GM04504 (cell line): Measurements from ENCODE around the gene CRACR2B.
A peak's percentile ranks its signal among the peaks of the same experiment; 100 is the strongest.

Experiments
- DNase-seq: peaks from one replicate; pipeline ENCODE4 v3.0.0-alpha.2; 2012; ENCODE audit warnings: low read depth

Gene CRACR2B

DNA sequence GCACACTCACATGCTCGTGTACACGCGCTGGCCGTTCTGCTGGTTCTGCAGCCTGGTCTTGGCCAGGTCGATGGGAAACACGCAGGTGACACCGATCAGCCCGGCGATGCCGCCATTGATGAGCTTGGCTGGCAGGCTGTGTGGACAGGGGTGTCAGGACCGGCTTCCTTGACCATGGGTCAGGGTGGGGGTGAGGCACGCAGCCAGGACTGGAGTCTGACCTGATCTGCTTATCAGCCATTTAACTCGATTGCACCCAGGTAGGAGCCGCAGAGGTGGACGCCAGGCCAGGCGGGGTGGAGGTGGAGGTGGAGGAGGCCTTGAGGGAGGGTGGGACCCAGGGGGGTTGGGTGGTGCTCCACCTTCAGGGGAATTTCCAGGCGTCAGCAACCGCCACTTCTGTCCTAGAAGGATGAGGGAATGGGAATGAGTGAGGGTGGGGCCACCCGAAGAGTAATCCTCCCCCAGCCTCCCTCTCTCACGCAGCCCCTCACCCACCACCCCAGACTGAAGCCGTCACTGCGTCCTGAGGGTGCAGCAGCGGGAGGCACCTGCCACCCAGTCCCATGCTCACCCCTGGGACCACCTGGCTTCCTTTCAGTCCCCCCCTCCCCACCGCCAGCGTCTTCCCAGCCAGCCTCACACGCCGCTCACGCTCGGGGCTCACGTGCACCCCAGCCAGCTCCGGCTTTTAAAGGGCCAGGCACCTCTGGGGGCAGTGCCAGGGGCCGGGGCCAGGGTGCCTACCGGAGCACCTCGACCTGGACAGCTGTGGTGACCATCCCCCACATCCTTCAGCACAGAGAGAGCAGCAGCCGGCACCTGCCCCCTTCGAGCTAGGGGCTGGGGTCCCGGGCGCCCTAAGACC lies 32.7 kb upstream of the CRACR2B start:
- no peak for DNase-seq

DNA sequence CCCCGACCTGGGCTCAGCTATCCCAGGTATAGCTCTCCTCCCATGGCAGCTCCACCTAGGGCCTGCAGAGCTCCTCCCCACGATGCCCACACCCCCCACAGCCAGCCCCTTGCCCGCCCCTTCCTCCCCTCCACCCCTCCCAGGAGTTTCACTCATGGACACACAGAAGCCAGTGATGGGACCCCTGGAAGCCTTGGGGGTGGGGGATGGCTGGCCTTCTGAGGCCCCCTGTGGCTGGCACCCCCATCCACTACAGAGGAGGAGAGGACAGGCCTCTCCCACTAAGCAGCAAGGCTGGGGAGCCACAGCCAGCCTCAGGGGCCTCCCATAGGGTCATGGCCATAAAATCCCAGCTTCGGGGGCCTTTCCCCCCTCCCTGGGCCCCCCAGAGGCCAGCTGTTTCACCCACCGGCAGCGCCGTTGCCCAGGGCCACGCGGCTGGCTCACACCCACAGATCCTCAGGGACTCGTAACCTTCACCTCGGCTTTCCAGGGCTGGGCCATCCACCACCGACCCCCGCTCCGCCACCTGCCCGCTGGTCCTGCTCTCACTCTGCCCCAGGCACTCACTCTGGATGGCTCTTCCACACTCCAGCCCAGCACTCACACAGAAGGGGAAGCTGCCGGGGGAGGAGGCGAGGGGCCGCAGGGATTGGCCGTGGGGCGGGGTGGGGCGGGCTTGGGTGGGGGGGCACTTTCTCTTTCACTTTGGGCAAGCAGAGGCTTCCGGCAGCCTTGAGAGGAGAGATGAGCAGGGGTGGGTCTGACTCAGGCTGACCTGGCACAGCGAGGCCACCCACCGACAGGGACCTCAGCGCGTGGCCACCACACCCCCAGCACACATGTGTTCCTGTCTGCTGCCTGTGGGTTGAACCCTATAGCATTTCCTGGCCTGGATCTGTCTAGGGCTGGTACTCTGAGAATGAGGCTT lies 31.8 kb upstream of the CRACR2B start:
- peak; percentile 81 for DNase-seq

DNA sequence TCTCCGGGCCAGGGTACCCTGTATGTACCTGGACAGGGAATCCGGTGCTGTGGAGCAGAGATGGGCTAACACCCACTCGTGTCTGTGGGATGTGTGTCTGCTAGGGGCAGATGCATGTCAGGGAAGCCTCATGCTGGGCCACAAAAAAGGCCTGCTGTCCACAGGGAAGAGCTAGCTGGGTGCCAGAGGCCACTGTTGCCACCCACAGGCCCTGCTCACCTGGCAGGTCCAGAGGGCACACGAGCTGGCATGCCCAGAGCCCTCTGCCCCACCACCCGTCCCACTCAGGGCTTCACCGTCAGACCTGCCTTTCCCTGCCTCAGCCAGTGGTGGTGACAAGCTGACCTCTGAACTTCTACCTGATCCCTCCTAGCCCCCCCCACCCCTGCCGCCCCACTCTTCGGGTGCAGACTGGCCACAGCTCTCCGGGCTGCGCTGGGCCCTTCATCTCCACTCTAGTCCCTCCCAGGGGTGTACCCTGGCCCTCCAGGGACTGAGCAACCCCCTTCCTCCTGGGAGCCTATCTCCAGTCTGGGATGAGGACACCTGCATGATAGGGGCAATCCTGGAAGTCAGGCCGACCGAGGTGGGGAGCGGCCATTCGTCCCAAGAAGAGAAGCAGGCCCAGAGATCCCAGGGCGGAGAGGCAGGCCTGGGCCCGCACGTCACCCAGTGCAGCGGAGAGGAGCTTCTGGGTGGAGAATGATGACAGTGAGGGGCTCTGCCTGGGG lies 31.0 kb upstream of the CRACR2B start:
- DNase-seq, result no peak

DNA sequence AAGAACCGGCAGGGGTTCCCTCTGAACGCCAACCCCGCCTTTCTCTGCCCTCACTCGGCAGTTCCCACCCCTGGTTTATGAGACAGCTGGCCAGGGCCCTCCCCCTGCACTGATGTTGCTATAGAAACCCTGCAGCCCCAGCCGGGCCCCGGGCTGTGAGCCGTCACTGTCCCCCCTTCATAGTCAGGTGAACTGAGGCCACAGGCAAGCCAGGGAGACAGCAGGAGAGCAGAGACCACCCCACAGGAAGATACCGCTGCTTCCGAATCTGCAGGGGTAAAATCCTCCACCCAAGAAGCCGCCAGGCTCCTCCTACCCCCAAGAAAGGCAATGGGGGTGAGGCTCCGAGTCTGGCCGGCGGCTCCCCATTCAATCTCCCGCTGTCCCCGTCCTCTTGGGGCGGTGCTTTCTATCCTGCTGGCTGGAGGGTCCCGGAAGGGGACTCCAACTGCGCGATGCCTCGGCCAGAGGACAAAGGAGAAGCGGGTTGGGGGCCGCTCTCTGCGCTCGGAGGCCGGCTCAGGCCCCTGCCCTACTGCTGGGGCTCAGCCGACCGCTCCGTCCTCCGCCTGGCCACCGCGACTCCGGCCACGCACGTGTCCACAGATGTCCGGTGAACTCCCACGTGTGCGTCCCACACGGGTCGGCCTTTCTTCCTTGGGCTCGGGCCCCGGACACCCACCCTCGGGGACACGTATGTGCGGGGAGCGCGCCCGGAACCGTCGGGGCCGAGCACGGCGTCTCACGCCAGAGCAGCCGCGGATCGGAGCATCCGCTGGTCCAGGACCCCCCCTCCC lies 30.2 kb upstream of the CRACR2B start:
- DNase-seq, result peak; percentile 65

DNA sequence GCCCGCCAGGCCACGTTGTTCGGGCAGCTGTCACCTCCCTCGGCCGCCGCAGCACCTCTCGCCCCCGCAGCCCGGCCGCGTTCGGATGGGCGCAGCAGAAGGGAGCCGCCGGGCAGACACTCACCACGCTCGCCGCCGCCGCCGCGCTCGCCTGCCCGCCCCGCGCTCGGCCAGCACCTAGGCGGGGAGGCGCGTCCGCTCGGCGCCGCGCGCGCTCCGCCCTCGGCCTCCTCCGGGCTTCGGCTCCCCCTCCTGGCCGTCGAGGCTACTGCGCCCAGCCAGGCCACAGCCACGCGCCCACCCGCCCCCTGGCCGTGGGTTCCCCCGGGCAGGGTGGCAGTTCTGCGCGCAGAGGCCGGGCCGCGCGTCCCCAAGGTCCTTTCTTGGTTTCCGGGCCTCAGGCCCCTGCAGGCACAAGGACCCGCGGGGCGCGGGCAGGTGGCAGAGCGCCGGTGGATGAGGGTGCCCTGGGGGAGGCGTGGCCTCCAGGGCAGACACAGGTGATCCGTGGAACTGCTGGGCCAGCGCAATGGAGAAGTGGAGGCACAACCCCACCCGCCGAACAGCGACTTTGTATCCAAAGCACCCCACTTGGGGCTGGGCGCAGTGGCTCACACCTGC lies 29.5 kb upstream of the CRACR2B start, which contains the start of gene SLC25A22:
TSS of gene SLC25A22 (minus strand) at position 189 of the 621 bp plus-strand sequence. CDS start 3,275 bp downstream, outside the sequence.
- peak; percentile 50 for DNase-seq

DNA sequence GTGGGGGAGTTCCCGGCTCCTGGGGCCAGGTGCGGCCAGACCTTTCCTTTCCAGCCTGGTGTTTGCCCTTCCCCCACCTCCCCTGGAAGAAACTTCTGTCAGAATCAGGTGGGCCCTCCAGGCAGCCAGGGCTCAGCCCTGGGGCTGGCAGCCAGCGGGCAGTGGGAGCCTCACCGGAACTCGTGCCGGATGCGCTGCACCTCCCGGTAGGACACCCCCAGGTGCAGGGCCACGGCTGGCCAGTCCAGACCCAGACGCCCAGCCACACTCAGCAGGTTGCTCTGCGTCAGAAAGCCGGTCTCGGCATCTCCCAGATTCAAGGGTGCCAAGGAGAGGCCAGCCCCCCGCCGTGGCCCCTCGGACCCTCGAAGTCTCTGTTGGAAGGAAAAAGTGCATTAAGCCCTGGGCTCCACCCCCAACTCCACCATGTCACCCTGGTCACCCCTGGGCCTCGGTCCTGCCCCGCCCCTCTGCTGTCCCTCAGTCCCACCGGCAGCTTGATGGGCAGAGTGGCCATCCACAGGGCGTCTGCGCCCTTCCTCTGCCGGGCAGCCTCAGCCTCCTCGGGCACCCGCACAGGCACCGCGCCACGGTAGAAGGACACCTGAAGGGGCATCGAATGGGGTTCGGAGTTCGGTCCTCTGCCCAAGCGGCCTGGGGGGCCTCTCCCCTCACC lies 27.9 kb upstream of the CRACR2B start:
- no peak for DNase-seq

DNA sequence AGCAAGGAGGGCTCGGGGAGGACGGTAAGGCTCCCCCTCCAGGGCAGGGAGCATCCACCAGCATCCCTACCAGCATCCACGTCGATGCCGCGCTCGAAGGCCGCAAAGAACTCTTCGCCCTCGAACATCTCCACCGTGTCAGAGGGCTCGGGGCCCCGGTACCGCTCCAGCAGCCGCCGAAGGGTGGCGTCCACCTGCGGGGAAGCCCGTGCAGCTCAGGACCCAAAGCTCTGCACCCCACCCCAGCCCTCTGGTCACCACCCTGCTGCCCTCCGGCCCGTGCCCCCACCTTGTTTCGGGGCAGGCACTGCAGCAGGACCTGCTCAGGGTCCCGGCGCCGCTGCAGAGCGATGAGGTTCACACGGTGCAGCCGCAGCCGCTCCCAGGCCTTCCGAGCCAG lies 27.2 kb upstream of the CRACR2B start:
- no peak for DNase-seq

DNA sequence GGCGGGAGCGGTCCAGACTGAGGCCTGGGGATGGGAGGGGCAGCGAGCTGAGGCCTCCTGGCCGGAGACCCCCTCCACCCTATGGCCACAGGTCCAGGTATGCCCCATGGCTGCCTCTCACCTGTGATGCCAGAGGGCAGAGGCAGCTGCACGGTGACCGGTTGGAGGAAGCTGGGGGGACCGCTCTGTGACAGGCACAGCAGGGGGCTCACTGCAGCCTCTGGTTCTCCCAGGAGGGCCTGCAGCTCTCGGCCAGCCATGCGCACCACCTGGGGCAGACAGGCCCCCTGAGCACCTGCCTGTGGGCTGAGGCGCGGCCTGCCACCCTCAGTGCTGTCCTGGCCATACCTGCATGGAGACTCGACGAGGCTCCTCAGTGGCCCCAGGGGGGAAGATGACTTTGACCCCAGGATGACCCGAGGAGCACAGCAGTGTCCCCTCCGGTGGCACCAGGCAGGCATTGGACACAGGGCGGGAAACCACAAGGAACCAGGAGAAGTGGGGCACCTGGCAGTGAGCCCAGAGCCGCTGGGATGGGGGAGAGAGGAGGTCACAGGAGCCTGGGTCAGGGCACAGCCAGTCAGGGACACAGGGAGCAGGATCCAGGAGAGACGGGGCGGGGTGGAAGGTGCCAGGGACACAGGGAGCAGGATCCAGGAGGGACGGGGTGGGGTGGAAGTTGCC lies 26.5 kb upstream of the CRACR2B start:
- no peak for DNase-seq

DNA sequence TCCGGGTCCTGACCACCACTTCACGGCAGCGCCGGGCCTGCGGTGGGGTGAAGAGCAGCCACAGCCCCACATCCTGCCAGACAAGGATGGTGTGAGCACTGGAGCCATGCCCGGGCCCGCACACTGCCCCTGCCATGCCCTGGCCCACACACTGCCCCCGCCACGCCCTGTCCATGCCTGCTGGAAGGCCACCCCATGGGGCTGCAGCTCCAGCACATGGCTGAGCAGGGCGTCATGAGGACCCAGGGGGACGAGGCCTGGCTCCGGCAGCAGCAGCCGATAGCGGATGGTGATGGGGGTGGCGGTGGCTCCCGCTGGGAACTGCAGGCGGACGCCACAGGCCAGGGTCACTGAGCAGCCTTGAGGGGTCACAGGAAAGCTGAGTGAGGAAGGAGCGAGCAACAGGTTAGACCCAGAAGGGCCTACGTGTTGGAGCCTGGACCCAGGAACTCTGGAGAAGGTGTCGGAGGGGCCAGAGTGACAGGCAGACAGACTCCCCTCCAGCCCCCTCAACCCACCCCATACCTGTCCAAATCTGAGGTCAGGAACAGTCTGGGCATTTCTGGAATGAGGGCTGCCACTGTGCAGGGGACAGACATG lies 25.6 kb upstream of the CRACR2B start:
- no peak for DNase-seq

DNA sequence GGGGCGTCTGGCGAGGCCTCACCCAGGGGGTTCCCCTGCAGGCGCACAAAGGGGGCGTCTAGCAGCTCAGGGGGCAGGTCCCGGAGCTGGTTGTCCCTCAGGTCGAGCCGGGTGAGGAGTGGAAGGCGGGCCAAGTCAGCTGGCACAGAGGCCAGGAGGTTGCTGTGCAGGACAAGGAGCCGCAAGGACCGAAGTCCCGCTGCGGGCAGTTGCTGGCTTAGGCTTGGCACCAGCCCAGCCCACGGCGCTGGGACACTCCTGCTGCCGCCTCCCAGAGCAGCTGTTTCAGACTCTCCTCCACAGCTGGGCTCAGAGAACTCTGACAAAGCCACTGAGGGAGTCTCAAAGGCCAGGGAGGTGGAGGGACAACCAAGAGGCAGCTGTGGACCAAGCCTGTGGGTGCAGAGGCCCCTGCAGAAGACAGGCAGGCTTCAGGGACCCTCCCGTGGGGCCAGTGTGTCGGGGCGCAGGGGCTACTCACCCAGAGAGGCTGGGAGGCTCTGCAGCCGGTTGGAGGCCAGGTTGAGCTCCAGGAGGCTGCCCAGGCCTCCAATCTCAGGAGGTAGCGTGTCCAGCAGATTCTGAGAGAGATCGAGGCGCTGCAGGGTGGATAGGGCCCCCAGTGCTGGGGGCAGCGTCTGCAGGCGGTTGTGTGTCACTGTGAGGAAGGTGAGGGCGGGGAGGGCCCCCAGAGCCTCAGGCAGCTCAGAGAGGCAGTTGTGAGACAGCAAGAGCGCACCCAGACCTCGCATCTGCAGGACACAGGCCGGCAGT lies 24.8 kb upstream of the CRACR2B start:
- no peak for DNase-seq

DNA sequence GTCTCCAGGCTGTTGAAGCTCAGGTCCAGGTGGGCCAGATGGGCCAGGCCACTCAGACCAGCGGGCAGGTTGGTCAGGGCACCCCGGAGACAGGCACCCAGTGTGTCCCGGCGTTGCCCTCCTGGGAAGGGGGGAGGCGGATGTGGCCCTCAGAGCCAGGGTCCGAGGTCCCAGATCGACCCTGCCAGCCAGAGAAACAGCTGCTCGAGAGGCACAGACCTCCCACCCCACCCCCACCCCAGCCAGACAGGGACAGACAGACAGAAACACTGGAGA lies 24.3 kb upstream of the CRACR2B start:
- DNase-seq, result no peak

DNA sequence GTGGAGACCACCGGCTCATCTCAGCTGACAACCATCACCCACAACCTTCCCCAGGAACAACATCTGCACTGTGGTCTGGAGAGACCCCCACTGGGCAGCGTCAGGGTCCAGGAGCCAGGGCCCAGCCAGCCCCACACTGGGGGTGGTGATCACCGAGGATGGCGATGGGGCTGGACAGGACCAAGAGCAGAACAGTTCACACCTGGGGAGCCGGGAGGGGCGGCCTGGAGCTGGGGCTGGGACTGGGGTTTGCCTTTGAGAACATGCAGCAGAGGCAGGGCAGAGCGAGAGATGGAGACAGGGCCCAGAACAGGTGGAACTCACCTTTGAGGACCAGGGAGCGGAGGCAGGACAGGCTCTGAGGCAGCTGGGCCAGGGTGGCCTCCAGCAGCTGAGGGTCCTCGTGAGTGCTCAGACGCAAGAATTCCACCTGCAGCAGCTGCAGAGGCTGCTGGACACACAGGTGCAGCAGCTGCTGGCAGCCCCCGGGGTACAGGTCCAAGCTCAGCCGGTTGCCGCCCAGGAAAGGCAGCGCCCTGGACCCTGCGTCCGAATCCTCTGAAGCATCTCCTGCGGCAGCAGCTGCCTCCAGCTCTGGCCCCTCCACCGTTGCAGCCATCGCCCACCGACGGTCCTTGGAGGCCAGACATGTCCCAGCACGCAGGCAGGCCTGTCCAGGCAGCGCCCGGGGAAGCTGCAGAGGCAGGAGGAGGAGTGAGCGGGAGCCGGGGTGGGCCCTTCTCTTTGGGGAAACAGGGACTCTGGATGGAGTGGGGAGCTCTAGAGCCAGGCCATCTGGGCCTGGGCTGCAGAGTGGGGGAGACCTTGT lies 23.7 kb upstream of the CRACR2B start:
- no peak for DNase-seq

DNA sequence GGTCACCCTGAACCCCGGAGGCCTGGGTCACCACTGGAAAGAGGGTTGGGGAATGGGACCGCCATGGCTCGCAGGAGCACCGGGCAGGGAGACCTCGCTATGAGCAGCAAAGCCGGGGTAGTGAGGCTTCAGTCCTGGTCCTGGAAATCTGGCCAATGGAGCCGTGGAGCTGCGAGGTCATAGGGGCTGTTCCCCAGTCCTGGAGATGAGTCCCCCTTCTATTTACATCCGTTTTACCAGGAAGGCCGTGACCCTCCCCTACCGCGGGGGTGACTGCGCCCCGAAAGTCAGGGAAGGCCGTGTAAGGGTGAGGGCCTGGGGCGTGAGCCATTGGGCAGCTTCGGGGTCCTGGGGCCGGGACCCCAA lies 23.1 kb upstream of the CRACR2B start:
- no peak for DNase-seq

DNA sequence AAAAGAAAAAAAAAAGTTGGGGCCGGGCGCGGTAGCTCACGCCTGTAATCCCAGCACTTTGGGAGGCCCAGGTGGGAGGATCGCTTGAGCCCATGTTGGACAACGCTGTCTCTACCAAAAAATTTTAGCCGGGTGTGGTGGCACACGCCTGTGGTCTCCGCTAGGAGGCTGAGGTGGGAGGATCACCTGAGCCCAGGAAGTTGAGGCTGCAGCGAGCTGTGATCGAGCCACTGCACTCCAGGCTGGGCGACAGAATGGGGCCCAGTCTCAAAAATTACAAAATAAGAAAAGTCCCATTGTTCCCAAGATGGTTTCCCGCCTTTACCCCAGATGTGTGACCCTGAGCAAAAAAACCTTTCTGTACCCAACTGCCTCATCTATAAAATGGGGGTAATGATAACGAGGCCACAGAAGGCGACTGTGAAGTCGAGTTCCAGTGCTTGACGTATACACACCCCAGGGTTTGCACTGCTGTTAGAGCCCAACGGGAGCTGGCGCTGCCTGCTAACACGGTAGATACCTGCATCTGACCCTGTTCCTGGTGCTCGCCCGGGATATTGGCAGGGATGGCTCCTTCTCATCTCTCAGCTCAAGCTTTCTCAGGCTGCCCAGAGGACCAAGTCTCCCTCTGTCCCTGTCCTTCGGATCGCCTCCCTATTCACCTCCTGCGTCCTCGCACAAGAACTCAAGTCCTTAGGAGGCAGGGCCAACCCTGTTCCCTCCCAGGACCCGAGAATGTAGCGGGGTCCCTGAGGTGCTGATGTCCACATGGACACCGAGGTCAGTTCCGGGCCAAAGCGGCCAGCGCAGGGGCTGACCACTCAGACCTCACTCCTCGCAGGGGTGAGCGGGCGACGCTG lies 19.1 kb upstream of the CRACR2B start:
- DNase-seq, result peak; percentile 65

DNA sequence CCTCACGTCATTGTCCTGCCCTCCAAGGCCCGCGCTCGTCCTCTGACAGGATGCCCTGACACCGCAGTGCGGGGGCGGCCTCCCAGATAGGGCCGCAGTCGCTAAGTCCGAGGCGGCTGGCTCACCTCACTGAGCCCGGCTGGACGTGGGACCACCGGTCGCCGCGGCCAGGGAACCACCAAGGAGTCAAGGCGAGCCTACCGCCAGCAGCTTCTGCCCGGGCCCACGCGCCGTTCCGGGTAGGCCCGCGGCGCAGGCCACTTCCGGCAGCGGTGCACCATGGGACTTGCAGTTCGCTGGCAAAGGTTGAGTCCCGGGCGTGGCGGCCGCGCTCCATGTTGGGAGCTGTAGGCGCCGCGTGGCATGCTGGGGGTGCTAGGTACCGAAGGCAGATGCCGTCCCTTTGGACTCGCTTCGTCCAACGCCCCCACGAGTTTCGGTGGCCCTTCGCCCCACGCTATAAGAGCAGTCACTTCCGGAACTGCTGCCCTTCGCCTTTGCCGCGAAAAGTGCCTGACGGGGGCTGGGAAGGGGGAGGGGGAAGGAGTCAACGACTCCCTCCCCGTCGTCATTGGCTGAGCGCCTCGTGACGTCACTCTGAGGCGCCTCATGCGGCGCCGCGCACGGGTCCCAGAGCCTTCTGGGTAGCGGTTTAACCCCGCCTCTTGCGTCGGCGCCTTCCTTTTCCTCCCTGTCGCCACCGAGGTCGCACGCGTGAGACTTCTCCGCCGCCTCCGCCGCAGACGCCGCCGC lies 18.3 kb upstream of the CRACR2B start, which contains the start of gene RPLP2:
TSS of gene RPLP2 (plus strand) at position 681 of the 753 bp plus-strand sequence. CDS start 268 bp downstream, outside the sequence.
- peak; percentile 94 for DNase-seq

DNA sequence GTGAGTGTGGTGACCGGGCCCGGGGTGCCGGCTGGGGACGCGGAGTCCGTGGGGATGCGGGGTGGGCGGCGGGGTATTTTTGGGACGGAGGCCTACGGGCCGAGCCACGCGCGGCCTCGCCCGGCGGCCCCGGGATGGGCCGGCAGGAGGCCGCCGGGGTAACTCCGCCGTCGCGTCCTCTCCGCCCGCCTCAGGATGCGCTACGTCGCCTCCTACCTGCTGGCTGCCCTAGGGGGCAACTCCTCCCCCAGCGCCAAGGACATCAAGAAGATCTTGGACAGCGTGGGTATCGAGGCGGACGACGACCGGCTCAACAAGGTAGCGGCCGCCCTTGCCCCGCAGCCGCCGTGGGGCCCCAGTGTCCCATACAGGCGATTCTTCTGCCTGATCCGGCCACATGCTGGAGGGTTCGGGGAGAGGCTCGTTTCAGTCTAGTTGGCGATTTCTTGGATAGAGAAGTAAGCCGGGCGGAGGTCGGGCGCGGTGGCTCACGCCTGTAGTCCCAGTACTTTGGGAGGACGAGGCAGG lies 17.6 kb upstream of the CRACR2B start:
- no peak for DNase-seq
